Measurements from ENCODE around the gene KIF13A. TPM values are rescaled to one million over a fixed set of nuclear protein-coding genes. Genes with fewer than 3 reads are reported as not detected.
A peak's percentile ranks its signal among the peaks of the same experiment; 100 is the strongest.

The KIF13A gene
- total RNA-seq, 3 donors from 2014 or later: 40.0 to 60.4 (median 49.6) TPM

DNA sequence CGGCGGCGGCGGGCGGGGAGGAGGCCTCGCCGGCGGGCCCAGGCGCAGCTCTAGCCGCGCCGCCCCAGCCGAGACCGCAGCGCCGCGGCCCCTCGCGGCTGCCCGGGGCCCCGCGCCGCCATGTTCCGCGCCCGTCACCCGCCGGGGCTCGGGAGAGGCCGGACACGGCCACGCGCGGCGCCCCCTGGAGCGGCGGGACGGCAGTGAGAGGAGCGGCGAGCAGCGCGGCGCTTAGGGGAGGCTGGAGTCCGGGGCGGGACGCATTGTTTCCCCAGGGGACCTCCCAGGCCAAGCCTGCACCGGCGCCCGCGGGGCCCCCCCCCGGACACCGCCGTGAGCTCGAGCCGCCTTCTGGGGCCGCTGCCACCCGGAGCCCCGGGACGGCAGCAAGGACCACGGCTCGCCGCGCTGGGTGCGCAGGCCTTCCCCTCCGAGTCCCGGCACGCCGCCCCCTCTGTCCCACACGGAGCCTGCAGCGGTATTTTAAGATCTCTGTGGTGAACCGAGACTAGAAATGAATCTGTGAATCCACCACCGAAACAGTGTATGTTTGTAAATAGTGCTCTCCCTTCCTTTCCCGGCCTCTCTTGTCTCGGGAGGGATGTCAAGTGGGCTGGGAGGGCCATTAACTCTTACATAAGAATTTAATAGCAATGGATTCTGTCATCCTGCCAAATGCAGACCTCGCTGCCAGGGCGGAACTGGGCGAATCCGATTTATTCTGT lies 424 bp upstream of the KIF13A start:
- peak; percentile 54 to 58 for DNase-seq (ENCODE audit: low spot score in 2 of 2)
- no peaks in the 10 kb centered on the region for H3K27me3 ChIP-seq
- H3K4me3 ChIP-seq: peak overlapping the region; percentile 69 to 83 (median 82)
- TF ChIP-seq POLR2AphosphoS5 (IDR thresholded peaks at IDR 0.05) (no peak), POLR2A (IDR thresholded peaks at IDR 0.05) (no peak)
- TF ChIP-seq, protein P1, sequence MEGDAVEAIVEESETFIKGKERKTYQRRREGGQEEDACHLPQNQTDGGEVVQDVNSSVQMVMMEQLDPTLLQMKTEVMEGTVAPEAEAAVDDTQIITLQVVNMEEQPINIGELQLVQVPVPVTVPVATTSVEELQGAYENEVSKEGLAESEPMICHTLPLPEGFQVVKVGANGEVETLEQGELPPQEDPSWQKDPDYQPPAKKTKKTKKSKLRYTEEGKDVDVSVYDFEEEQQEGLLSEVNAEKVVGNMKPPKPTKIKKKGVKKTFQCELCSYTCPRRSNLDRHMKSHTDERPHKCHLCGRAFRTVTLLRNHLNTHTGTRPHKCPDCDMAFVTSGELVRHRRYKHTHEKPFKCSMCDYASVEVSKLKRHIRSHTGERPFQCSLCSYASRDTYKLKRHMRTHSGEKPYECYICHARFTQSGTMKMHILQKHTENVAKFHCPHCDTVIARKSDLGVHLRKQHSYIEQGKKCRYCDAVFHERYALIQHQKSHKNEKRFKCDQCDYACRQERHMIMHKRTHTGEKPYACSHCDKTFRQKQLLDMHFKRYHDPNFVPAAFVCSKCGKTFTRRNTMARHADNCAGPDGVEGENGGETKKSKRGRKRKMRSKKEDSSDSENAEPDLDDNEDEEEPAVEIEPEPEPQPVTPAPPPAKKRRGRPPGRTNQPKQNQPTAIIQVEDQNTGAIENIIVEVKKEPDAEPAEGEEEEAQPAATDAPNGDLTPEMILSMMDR (IDR thresholded peaks at IDR 0.05): no peak
- H3K9me3 ChIP-seq: no peaks in the 10 kb centered on the region
- no peaks in the 10 kb centered on the region for H3K36me3 ChIP-seq
- H3K4me1 ChIP-seq: no peaks in the 10 kb centered on the region
- intact Hi-C loops (cut with DNase I; ENCODE audit: low total_unique reads): no loop called here
- peak overlapping the region; percentile 94 to 98 for H3K27ac ChIP-seq

- intact Hi-C loops (cut with DNase I; ENCODE audit: low total_unique reads): no loop called here
- H3K27ac ChIP-seq: peak overlapping the region; percentile 84 to 98
- TF ChIP-seq POLR2AphosphoS5 (IDR thresholded peaks at IDR 0.05): peak in 2 of 3 donors; percentile 24 to 27
- TF ChIP-seq, protein P1 (IDR thresholded peaks at IDR 0.05): no peak
- TF ChIP-seq POLR2A (IDR thresholded peaks at IDR 0.05): no peak
- H3K36me3 ChIP-seq: no peaks in the 10 kb centered on the region
- no peaks in the 10 kb centered on the region for H3K27me3 ChIP-seq
- no peaks in the 10 kb centered on the region for H3K9me3 ChIP-seq
- peak overlapping the region; percentile 65 to 82 (median 69) for H3K4me3 ChIP-seq
- DNase-seq (ENCODE audit: low spot score in 2 of 2): peak; percentile 61 to 67
- H3K4me1 ChIP-seq: no peaks in the 10 kb centered on the region
These were observed 584 bp downstream of the KIF13A start for GRCh38 chr6:17986656-17987446.

DNA sequence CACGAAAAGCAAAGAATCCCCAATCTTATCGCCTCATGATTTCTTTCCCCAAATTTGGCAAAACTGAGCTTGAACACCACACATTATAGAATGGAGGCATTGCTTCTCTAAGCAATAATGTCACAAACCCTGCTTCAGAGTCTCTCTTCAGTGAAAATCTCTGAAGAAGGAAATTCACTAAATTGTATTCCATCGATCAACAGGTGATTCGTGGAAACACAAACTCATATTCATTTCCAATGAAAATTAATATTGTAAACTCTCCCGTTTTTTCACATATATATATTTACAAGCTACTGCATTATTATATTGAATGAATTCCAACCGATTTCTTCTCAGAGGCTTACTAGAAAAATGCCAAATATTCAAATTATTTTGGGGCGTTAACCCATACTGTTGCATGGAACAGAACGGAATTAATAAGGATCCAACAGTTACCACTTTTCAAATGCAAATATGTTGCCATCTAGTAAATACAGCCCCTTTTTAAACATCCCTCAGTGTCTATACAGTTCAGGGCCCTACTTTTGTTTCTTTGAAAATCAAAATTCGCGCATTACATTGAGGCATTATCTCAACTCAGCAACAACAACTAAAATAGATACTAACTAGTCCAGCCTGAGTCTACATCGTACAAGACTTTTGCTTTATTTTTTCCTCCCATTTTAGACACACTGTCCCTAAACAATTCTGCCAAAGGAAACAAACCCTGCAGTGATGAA lies 1.3 kb downstream of the KIF13A start:
- TF ChIP-seq POLR2A (IDR thresholded peaks at IDR 0.05) (no peak), POLR2AphosphoS5 (IDR thresholded peaks at IDR 0.05) (no peak)
- TF ChIP-seq, protein P1 (IDR thresholded peaks at IDR 0.05): no peak
- H3K36me3 ChIP-seq: no peaks in the 10 kb centered on the region
- H3K27me3 ChIP-seq: no peaks in the 10 kb centered on the region
- DNase-seq (ENCODE audit: low spot score in 2 of 2): no peak
- intact Hi-C loops (cut with DNase I; ENCODE audit: low total_unique reads): no loop called here
- H3K4me3 ChIP-seq: peak overlapping the region; percentile 65 to 82 (median 69)
- H3K9me3 ChIP-seq: no peaks in the 10 kb centered on the region
- H3K4me1 ChIP-seq: no peaks in the 10 kb centered on the region
- H3K27ac ChIP-seq: peak overlapping the region; percentile 84 to 98

- Histone ChIP-seq H3K9me3 (no peaks in the 10 kb centered on the region), H3K4me1 (no peaks in the 10 kb centered on the region), H3K27ac (peak overlapping the region; percentile 42 to 62), H3K4me3 (peak overlapping the region; percentile 19 to 82 (median 69)), H3K27me3 (no peaks in the 10 kb centered on the region), H3K36me3 (no peaks in the 10 kb centered on the region)
- no peak for DNase-seq (ENCODE audit: low spot score in 2 of 2)
- no peak for TF ChIP-seq POLR2AphosphoS5 (IDR thresholded peaks at IDR 0.05)
- TF ChIP-seq POLR2A (IDR thresholded peaks at IDR 0.05): no peak
- TF ChIP-seq, protein P1 (IDR thresholded peaks at IDR 0.05): no peak
- intact Hi-C loops (cut with DNase I; ENCODE audit: low total_unique reads): no loop called here
These were observed 2.4 kb downstream of the KIF13A start for GRCh38 chr6:17984812-17985670.

Data from breast epithelium (tissue), 4 donors.